ENCODE measurements around the gene ST6GAL1. TPM values are rescaled to one million over a fixed set of nuclear protein-coding genes. Genes with fewer than 3 reads are reported as not detected.

ST6GAL1 gene
- total and polyA plus RNA-seq, 2 of the 13 experiments (the other 11 are each of a cell fraction or from before 2014, with no cell fraction given), result 79.9 to 164 TPM

DNA sequence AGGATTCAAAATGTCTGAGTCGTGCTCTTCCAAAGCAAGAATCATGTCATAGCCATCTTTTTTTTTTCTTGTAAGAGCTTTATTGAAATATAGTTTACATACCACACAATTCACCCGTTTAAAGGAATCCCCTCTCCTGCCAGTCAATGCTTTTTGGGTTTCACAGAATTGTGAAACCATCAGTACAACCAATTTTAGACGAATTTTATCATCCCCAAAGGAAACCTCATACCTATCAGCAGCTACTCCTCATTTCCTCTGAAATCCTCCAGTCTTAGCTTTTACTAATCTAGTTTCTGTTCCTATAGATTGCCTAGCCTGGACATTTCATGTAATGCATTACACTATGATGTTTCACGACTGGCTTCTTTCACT is 48.2 kb upstream of the ST6GAL1 start:
- no peak overlapping the region for H2AFZ ChIP-seq (ENCODE audit: low read length)
- in situ Hi-C loops (cut with HindIII; ENCODE audit: extremely low pct_ligation_motif_present, low pct_unique_long_range_greater_than_20kb), result no loop called here
- no TSS peak for BruUV-seq (replicated peaks)
- ChIA-PET CTCF (ENCODE audit: low intra/inter-chr PET ratio, low total read pairs) (no interaction called here), POLR2A (no interaction called here)
- H3K79me2 ChIP-seq (ENCODE audit: insufficient read depth, low read length), result no peaks in the 10 kb centered on the region
- H3K4me3 ChIP-seq (replicated peaks in 1 of 3; ENCODE audit: insufficient read depth in 1 of 3, low read depth in 2 of 3, low read length in 3 of 3), result no peak overlapping the region
- ATAC-seq (no peak), DNase-seq (ENCODE audit: low spot score) (no peak), FAIRE-seq (no peak)
- peaks cover 7% of the 10 kb centered on the region; the same call in 1 of the 2 replicates for H3K4me1 ChIP-seq (ENCODE audit: insufficient read depth, low read length)
- no peak overlapping the region for H3K9ac ChIP-seq (ENCODE audit: insufficient read depth, low read depth, low read length)
- no peak overlapping the region for H3K4me2 ChIP-seq (ENCODE audit: low read depth, low read length)
- no peak overlapping the region for H3K27ac ChIP-seq (ENCODE audit: extremely low read length, insufficient read depth, low read length)
- intact Hi-C loops (cut with micrococcal nuclease; ENCODE audit: unreplicated experiment), result no loop called here
- H3K36me3 ChIP-seq (replicated peaks in 1 of 2; ENCODE audit: control insufficient read depth in 1 of 2, insufficient read depth in 2 of 2, low read length in 2 of 2), result no peaks in the 10 kb centered on the region
- no peaks in the 10 kb centered on the region for H3K9me3 ChIP-seq (ENCODE audit: low read length)
- WGBS (ENCODE audit: low lambda C conversion rate), result 38% methylated on average over 4 of the region's 4 CpGs
- 0 out of 5 replicates have a peak, but pooled peaks cover 2 to 6% of the 10 kb centered on the region in 2 experiments for H3K27me3 ChIP-seq (ENCODE audit: control insufficient read depth in 1 of 2, insufficient read depth in 2 of 2, low read length in 2 of 2)
- no peaks in the 10 kb centered on the region for H4K20me1 ChIP-seq (ENCODE audit: insufficient read depth, low read length)
- no peak for TF ChIP-seq ZNF546 (CRISPR knock-in tag; conservative IDR thresholded peaks at IDR 0.05)
- TF ChIP-seq NAIF1 (CRISPR knock-in tag; IDR thresholded peaks at IDR 0.05; ENCODE audit: borderline replicate concordance), result no peak
- no peak for TF ChIP-seq MXI1 (IDR thresholded peaks at IDR 0.05; ENCODE audit: borderline replicate concordance, low read depth, low read length)
- TF ChIP-seq FOXK1 (CRISPR knock-in tag; IDR thresholded peaks at IDR 0.05; ENCODE audit: borderline replicate concordance, low read depth), result no peak
- no peak for TF ChIP-seq ZNF703 (CRISPR knock-in tag; IDR thresholded peaks at IDR 0.05; ENCODE audit: borderline replicate concordance)
- no peak for TF ChIP-seq U2AF1 (optimal IDR thresholded peaks at IDR 0.05; ENCODE audit: low read depth, low read length)
- no peak for TF ChIP-seq REL (CRISPR knock-in tag; conservative IDR thresholded peaks at IDR 0.05)
- TF ChIP-seq SRF (IDR thresholded peaks at IDR 0.05; ENCODE audit: low read depth, low read length), result no peak
- TF ChIP-seq ZNF569 (CRISPR knock-in tag; IDR thresholded peaks at IDR 0.05; ENCODE audit: borderline replicate concordance), result no peak
- no peak for TF ChIP-seq TOPORS (CRISPR knock-in tag; IDR thresholded peaks at IDR 0.05)
- TF ChIP-seq, protein P1, sequence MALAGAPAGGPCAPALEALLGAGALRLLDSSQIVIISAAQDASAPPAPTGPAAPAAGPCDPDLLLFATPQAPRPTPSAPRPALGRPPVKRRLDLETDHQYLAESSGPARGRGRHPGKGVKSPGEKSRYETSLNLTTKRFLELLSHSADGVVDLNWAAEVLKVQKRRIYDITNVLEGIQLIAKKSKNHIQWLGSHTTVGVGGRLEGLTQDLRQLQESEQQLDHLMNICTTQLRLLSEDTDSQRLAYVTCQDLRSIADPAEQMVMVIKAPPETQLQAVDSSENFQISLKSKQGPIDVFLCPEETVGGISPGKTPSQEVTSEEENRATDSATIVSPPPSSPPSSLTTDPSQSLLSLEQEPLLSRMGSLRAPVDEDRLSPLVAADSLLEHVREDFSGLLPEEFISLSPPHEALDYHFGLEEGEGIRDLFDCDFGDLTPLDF (CRISPR knock-in tag; IDR thresholded peaks at IDR 0.05), result no peak

All from HepG2 (cell line).